ENCODE data around the gene POC1B. TPM values are rescaled to one million over a fixed set of nuclear protein-coding genes. Genes with fewer than 3 reads are reported as not detected.

Gene POC1B
- total RNA-seq, 1 experiment from 2014 or later = 40.3 TPM

DNA sequence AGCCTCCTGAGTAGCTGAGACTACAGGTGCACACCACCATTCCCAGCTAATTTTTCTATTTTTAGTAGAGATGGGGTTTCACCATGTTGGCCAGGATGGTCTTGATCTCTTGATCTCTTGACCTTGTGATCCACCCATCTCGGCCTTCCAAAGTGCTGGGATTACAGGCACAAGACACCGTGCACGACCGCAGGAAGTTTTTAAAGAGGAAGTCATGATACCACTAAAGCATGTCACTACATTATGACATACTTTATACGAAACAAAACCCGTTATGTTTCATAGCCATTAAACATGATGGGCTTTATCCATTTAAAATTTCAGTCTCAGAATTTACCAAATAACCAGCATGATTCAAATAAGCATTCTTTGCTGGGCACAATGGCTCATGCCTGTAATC is 89.8 kb downstream of the POC1B start:
- DNase-seq = no peak
- Mint-ChIP-seq H3K9me3 (ENCODE audit: low read depth, unreplicated experiment) (no peaks in the 10 kb centered on the region), H3K4me3 (ENCODE audit: low read depth, unreplicated experiment) (no peak overlapping the region), H3K27me3 (ENCODE audit: unreplicated experiment) (no peaks in the 10 kb centered on the region), H3K36me3 (ENCODE audit: insufficient read depth, unreplicated experiment) (no peaks in the 10 kb centered on the region), H3K27ac (ENCODE audit: unreplicated experiment) (no peak overlapping the region), H3K4me1 (ENCODE audit: low read depth, unreplicated experiment) (no peaks in the 10 kb centered on the region)
- CTCF ChIA-PET = interaction anchor here (0.7 kb wide), 2 partner anchors 23 to 1394 kb away, joined by 3 read pairs; no protein-coding TSS in a partner anchor
- intact Hi-C loops (cut with micrococcal nuclease; ENCODE audit: unreplicated experiment) = no loop called here
- no TSS peak for BruUV-seq (replicated peaks)
- TF ChIP-seq, protein P1, sequence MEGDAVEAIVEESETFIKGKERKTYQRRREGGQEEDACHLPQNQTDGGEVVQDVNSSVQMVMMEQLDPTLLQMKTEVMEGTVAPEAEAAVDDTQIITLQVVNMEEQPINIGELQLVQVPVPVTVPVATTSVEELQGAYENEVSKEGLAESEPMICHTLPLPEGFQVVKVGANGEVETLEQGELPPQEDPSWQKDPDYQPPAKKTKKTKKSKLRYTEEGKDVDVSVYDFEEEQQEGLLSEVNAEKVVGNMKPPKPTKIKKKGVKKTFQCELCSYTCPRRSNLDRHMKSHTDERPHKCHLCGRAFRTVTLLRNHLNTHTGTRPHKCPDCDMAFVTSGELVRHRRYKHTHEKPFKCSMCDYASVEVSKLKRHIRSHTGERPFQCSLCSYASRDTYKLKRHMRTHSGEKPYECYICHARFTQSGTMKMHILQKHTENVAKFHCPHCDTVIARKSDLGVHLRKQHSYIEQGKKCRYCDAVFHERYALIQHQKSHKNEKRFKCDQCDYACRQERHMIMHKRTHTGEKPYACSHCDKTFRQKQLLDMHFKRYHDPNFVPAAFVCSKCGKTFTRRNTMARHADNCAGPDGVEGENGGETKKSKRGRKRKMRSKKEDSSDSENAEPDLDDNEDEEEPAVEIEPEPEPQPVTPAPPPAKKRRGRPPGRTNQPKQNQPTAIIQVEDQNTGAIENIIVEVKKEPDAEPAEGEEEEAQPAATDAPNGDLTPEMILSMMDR (IDR thresholded peaks at IDR 0.05; ENCODE audit: unreplicated experiment) = no peak

DNA sequence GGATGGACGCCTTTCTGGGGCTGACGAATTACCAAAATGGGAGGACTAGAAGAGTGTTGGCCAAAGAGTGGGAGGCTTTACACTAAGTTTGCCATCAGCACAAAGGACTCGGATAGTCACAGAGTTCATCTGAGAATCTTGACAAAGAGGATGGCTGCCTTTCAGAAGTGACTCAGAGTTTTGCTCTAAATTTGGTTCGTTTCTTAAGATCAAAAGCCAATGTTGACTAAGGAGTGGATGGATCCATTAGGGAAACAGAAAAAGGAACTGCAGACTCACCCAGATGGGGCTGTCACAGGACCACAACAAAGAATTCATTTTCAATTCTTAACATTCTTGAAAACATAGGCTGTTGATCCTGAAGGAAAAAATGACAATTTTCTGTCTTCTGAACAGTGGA is 92.2 kb downstream of the POC1B start:
- DNase-seq = no peak
- no peak overlapping the region for H3K27ac Mint-ChIP-seq (ENCODE audit: unreplicated experiment)
- intact Hi-C loops (cut with micrococcal nuclease; ENCODE audit: unreplicated experiment) = no loop called here
- no peaks in the 10 kb centered on the region for H3K4me1 Mint-ChIP-seq (ENCODE audit: low read depth, unreplicated experiment)
- TF ChIP-seq, protein P1 (IDR thresholded peaks at IDR 0.05; ENCODE audit: unreplicated experiment) = no peak
- H3K36me3 Mint-ChIP-seq (ENCODE audit: insufficient read depth, unreplicated experiment) = no peaks in the 10 kb centered on the region
- no peak overlapping the region for H3K4me3 Mint-ChIP-seq (ENCODE audit: low read depth, unreplicated experiment)
- no peaks in the 10 kb centered on the region for H3K27me3 Mint-ChIP-seq (ENCODE audit: unreplicated experiment)
- CTCF ChIA-PET = no interaction called here
- no TSS peak for BruUV-seq (replicated peaks)
- H3K9me3 Mint-ChIP-seq (ENCODE audit: low read depth, unreplicated experiment) = peaks cover 2% of the 10 kb centered on the region

DNA sequence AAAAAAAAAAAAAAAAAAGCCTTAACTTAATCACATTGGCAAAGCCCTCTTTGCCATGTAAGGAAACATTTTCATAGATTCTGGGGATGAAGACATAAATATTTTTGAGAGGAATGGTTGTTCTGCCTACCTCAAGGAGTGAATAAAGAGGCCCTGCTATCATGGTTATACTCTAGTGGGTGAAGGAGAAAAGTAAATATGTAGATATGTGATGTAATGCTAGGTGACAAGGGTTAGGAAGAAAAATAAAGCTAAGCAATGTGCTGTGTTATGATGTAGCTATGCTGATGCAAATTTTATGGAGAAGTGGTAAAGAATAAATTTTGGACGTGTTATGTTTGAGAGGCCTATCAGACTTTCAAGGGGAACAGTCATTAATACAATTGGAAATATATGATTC is 93.5 kb downstream of the POC1B start:
- Mint-ChIP-seq H3K9me3 (ENCODE audit: low read depth, unreplicated experiment) (peaks cover 2% of the 10 kb centered on the region), H3K4me1 (ENCODE audit: low read depth, unreplicated experiment) (no peaks in the 10 kb centered on the region), H3K4me3 (ENCODE audit: low read depth, unreplicated experiment) (no peak overlapping the region), H3K36me3 (ENCODE audit: insufficient read depth, unreplicated experiment) (no peaks in the 10 kb centered on the region), H3K27ac (ENCODE audit: unreplicated experiment) (no peak overlapping the region), H3K27me3 (ENCODE audit: unreplicated experiment) (no peaks in the 10 kb centered on the region)
- TF ChIP-seq, protein P1 (IDR thresholded peaks at IDR 0.05; ENCODE audit: unreplicated experiment) = no peak
- no TSS peak for BruUV-seq (replicated peaks)
- DNase-seq = no peak
- CTCF ChIA-PET = interaction anchor here (0.7 kb wide), 1 partner anchor 380 kb away, joined by 9 read pairs; no protein-coding TSS in a partner anchor
- intact Hi-C loops (cut with micrococcal nuclease; ENCODE audit: unreplicated experiment) = no loop called here

DNA sequence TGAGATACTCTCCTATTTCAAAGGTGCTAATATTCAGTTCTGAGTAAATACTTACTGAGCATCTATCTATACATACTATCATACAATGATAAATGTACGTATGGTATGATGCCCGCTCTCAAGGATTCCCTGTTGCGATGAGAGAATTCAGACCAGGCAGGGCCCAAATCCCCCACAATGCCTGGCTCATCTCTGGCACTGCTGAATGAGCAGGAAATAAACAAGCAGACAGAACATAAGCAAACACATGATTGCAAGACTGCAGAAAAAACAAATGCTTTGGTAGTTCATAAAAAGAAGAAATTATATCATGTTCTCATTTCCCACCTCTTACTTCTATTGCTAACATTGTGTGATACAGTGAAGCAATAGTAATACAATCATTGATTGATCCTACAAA is 96.3 kb downstream of the POC1B start:
- no TSS peak for BruUV-seq (replicated peaks)
- Mint-ChIP-seq H3K9me3 (ENCODE audit: low read depth, unreplicated experiment) (peaks cover 2% of the 10 kb centered on the region), H3K27ac (ENCODE audit: unreplicated experiment) (no peak overlapping the region), H3K4me3 (ENCODE audit: low read depth, unreplicated experiment) (no peak overlapping the region), H3K4me1 (ENCODE audit: low read depth, unreplicated experiment) (no peaks in the 10 kb centered on the region), H3K36me3 (ENCODE audit: insufficient read depth, unreplicated experiment) (peaks cover 7% of the 10 kb centered on the region), H3K27me3 (ENCODE audit: unreplicated experiment) (no peaks in the 10 kb centered on the region)
- TF ChIP-seq, protein P1 (IDR thresholded peaks at IDR 0.05; ENCODE audit: unreplicated experiment) = no peak
- CTCF ChIA-PET = no interaction called here
- no peak for DNase-seq
- intact Hi-C loops (cut with micrococcal nuclease; ENCODE audit: unreplicated experiment) = no loop called here
